Hematopoietic multipotent progenitor cell treated with erythropoietin and hydrocortisone succinate and interleukin-3 and kit ligand, for 8 days (in vitro differentiated cells): ENCODE measurements around the gene CYP2E1.
"Not testable (repeated sequence)": the region's sequence is repeated elsewhere in the genome, so short reads cannot be mapped to it uniquely, and the experiment has no call there.

Experiments
- DNase-seq: peaks from one replicate; pipeline ENCODE4 v3.0.0-alpha.2; 2015

Gene CYP2E1

DNA sequence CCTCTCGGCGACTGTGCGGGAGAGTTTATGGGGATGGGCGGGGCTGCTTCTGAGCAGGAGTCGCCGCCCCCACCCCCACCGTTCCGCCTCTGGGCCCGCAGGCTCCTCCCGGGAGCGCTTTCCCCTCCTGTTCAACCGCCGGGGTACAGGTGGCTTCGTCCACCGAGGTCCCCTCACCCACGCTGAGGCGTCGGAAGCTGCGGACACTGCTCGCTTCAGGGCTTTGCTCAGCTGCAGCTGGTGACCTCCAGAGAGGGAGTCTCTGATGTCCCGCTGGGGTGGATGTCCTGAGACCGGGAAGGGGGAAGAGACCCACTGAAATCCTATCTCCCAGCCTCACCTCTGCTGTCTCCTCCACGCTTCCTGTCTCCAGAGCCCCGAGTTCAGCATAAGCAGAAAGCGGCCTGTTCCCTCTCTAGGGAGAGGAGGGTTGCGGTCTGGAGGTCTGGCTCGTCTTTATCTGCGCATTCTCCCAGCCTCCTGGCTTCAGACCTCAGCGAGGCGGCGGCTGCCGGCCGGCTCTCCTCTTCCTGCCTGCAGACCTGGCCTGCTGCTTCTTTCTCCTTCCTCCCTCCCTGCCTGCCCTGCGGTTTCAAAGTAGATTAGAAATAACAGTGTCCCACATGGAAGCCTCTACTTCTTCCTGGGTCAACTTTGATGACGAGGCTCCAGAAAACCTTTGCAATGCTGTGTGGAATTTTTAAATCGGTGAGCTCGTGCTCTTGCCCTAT is 1.8 kb downstream of the CYP2E1 start:
- DNase-seq = peak; percentile 30

- DNase-seq = no peak
These were observed 2.4 kb downstream of the CYP2E1 start for GRCh38 chr10:133529576-133529946.

DNA sequence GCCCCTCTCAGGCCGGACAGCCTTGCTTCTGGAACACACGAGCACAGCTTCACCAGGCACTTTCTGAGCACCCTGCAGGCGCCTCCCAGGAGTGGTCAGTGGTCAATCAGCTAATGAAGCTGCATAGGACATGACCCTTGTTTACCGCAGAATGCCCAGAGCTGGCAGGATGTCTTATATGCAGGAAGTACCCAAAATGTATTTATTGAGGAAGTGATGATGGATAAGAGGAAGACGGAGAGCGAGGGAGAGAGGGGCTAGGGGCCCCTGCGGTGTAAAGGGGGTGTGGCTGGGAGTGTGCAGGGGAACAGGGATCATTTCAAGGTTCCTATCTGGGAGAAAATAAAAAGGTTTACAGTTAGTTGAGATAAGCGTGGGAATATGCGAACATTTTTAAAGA is 3.3 kb downstream of the CYP2E1 start:
- DNase-seq = no peak

DNA sequence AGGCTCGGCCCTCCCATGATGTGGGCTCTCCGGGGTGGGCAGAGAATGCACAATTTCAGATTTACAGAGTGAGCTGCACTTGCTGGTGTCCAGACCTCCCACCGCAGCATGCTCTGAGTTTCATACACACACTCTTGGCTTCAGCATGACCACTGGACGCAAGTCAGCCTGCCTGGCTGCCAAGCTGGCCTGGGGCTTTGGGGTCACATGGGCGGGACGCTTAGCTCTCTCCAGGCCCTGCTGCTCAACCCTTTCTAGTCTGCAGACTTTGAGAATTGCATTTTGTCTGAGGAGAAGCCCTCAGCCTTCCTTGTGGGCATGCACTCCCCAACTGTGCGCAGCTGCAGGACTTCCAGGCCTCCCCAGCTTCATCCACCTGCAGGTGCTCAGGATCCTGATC is 5.7 kb downstream of the CYP2E1 start:
- no peak for DNase-seq

GRCh38 chr10:133534417-133534816 is 7.3 kb downstream of the CYP2E1 start:
- DNase-seq = no peak

DNA sequence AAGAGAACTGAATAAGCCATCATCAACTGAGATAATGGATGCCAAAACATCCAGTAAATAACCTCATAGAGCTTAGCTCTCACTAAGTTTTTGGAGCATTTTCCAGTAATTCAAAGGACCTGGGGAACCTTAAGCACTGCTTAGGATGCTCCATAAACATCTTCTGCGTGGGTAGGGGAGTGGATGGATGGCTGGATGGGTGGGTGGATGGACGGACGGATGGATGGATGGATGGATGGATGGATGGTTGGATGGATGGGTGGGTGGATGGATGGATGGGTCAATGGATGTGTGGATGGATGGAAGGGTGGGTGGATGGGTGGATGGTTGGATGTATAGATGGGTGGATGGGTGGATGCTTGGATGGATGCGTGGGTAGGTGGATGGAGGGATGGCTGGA is 9.0 kb downstream of the CYP2E1 start:
- no peak for DNase-seq

DNA sequence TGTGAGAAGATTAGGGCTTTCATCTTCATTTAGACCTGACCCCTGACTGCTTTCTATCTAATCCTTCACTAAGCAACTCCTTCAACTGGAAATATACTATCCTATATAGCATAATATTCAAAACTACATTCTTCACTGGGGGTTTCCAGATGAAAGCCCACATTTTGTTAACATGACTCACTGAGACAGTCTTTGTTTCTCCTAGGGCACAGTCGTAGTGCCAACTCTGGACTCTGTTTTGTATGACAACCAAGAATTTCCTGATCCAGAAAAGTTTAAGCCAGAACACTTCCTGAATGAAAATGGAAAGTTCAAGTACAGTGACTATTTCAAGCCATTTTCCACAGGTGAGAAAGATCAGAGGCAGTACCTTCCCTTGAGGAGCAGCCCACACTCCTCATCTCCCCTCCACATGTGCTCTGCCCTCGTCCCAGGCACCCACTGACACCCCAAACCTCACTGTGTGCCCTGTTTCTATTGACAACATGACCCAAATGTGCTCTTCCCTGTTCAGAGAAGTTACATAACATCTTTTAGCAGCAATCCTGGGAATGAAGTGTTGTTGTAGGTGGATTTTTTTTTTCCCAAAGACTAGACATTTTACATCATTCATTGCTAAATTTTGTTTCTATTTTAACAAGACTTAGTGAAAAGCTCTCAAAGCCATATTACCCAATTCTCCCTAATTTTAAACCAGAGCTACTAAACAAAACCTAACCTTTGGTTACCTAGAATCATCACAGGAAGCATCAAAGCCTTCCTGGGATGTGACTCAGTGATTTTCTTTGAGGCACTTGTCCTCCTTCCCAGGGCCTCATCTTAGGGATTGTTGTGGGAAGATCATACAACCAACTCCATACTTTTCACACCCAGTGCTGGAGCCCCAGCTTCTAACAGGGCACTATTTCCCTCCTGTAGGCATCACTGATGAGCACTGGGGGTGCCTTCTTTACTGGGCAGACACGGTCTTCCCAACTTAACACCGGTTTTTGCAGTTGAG is 10.7 kb downstream of the CYP2E1 start:
- no peak for DNase-seq

- DNase-seq = not testable (repeated sequence)
These were observed 14.3 kb downstream of the CYP2E1 start for GRCh38 chr10:133541441-133541975.

DNA sequence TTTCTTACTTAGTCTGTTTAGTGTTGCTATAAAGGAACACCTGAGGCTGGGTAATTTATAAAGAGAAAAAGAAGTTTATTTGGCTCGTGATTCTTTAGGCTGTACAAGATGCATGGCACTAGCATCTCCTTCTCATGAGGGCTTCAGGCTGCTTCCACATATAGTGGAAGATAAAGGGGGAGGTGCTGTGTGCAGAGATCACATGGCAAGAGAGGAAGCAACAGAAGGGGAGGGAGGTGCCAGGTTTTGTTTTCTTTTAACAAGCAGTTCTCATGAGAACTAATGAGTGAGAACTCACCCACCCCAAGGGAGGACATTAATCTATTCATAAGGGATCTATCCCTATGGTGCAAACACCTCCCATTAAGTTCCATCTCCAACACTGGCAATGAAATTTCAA is 17.3 kb downstream of the CYP2E1 start:
- DNase-seq = no peak

DNA sequence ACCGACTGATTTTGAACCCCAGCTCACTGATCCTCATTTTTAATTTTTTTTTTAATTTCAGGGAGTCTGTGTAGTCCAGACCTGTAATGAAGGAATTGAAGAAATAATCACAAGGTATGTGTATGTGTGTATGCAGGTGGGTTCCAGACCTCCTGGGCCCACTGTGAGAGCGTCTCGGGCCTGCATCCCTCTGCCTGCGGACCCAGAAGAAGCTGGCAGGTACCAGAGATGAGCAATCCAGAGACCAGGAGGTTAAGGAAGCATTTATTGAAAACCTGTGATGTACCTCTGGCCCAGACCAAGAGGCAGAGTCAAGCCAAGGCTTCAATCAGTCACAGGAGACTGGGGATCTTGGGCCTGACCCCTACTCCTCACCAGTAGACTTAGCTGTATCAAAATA is 27.4 kb downstream of the CYP2E1 start:
- no peak for DNase-seq

DNA sequence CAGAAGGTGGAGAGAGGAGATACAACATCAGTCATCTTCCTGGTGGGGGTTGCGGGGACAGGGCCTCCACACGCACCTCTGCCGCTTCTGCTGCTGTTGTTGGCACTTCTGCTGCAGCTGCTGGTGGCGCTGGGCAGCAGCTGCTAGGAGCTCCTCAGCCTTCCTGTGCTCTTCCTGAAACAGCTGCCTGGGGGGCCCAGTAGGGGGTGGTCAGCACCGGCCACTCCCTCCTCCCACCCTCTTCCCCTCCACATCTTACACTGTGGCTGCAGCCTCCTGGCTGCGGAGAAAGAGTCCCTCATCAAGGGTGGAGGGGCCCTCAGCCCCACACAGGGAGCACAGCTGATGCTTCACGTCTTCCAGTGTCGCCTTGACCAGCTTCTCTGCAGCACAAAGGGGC is 28.4 kb downstream of the CYP2E1 start:
- DNase-seq = no peak

GRCh38 chr10:133557381-133557780 is 30.2 kb downstream of the CYP2E1 start:
- DNase-seq = no peak

GRCh38 chr10:133559216-133559615 is 32.1 kb downstream of the CYP2E1 start:
- DNase-seq = no peak

DNA sequence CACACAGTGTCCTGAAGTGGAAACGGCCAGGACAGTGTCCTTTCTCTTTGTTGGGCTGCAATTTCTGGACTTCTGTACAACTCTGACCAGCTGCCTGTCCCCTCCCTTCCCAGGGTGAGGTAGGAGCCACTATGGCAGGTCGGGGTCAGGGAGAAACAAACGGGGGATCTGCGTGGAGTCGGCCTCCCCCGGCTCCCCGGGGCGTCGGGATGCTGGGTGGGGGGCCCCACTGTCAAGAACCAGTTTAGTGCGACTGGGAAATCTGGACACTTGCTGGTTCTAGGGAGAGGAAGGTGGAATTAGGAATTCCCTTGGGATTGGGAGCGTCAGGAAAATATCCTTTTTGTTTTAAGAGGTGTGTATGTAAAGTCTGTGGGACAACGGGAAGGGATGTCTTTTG is 37.7 kb downstream of the CYP2E1 start:
- DNase-seq = no peak

GRCh38 chr10:133565441-133566294 is 38.5 kb downstream of the CYP2E1 start, which contains the start of gene SYCE1:
Gene SYCE1, minus strand, starts transcription at chr10:133565583. Its CDS starts 54 bp downstream, at chr10:133565529.
- DNase-seq = peak; percentile 8

DNA sequence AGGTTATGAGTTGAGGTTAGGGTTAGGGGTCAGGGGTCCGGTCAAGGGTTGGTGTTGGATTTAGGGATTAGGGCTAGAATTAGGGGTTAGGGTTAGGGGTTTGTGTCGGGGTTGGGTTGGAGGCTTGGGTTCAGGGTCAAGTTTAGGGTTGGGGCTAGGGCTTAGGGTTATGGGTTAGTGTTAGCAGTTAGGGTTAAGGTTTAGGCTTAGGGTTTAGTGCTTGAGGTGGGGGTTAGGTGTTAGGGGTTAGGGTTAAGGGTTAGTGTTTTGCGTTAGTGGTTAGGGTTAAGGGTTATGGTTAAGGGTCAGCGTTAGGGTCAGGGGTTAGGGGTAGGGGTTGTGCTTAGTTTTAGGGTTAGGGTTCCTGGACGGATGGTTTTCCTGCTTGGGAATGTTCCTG is 40.0 kb downstream of the CYP2E1 start:
- no peak for DNase-seq

DNA sequence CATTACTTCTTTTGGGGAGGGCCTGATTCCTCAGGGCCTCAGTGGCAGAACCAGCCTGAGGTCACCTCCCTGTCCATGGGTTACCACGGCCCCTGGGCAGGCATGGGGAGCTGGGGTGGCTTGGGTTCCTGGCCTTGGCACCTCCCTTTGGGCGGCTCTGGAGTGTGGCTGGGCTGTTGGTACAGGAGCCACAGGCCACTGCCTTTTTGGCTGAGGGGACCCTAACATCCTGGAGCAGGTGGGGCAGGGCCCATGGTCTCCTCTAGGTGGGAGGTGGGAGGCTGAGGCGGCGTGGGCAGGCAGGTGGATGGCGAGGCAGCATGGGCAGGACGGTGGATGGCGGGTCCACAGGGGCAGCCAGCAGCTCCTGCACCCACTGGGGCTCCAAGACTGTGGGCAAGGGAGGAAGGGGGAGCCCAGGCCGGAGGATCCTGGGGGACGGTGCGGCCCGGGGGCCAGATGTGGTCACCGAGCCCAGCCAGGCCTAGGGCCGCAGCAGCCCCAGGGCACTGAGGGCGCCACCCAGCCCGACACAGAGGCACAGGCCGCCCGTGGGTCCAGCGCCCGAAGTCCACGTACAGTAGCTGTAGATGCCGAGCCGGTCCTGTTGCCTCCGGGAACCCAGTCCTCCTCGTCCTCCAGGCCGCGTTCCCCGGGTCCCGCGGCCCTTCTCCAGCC is 40.6 kb downstream of the CYP2E1 start:
- DNase-seq = no peak

DNA sequence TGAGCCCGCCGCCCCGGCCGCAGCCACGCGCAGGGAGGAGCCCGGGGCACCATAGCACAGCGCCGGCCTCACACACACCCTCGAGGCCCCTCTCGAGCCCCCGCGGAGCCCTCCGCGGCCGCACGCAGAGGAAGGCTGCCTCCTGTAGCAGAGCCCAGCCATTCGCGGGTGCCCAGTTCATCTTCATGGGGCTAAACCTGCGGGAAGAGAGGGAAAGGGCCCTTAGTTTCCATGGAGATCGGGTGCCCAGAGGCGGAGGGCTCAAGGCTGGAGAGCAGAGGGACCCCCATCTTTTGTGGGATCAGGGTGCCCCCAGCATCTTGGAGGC is 41.1 kb downstream of the CYP2E1 start:
- DNase-seq = no peak

GRCh38 chr10:133568831-133569527 is 41.8 kb downstream of the CYP2E1 start:
- not testable (repeated sequence) for DNase-seq

- not testable (repeated sequence) for DNase-seq
These were observed 42.6 kb downstream of the CYP2E1 start for GRCh38 chr10:133569801-133570200.

DNA sequence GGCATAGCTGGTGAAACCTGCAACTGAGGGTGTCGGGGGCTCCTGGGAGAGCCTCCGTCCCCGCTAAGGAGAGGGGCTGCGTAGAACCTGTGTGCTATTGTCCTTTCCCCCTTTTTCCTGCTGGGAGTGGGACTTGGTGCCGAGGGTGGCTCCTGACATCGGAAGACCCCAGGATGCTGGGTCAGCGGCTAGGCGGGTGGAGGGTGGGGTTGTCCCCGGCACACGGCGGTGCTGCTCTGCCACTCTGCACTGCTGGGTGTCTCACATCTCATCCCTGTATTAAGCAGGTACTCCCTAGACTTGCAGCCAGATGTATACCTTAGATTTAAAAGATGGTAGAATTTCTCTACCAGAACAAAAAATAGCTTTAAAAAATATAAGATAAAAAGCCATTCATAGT is 44.9 kb downstream of the CYP2E1 start:
- DNase-seq = not testable (repeated sequence)

GRCh38 chr10:133573460-133573859 is 46.3 kb downstream of the CYP2E1 start:
- DNase-seq = not testable (repeated sequence)
